ENCODE data around the gene ARHGAP15. TPM values are rescaled to one million over a fixed set of nuclear protein-coding genes. Genes with fewer than 3 reads are reported as not detected.
A peak's percentile ranks its signal among the peaks of the same experiment; 100 is the strongest.

Gene ARHGAP15
- total and polyA plus RNA-seq, 3 experiments from 2014 or later: 41.3 to 328 (median 41.4) TPM

GRCh38 chr2:143553261-143553660 lies 424.0 kb downstream of the ARHGAP15 start:
- Histone ChIP-seq H3K9me3 (ENCODE audit: low read length) (no peaks in the 10 kb centered on the region), H3K4me1 (ENCODE audit: insufficient read depth, low read length) (no peaks in the 10 kb centered on the region), H3K27me3 (ENCODE audit: insufficient read depth, low read length, poor library complexity, severe bottlenecking) (no peaks in the 10 kb centered on the region), H3K36me3 (ENCODE audit: insufficient read depth, low read length) (peaks cover 16% of the 10 kb centered on the region), H3K4me3 (ENCODE audit: low read length) (no peak overlapping the region), H3K27ac (ENCODE audit: low read depth, low read length) (no peak overlapping the region)
- peaks cover 16 to 55% (median 18%) of the 10 kb centered on the region in 3 donors for H3K36me3 Mint-ChIP-seq
- DNase-seq: no peak
- H3K4me3 Mint-ChIP-seq: no peak overlapping the region
- H3K27ac Mint-ChIP-seq: peak overlapping the region in 2 of 8 donors; percentile 26 to 66
- ChIA-PET CTCF (no interaction called here), POLR2A (no interaction called here)
- H3K9me3 Mint-ChIP-seq: no peaks in the 10 kb centered on the region
- H3K4me1 Mint-ChIP-seq: peaks cover 9 to 28% (median 21%) of the 10 kb centered on the region in 3 donors
- no peaks in the 10 kb centered on the region for H3K27me3 Mint-ChIP-seq

- no peaks in the 10 kb centered on the region for H3K9me3 ChIP-seq (ENCODE audit: low read length)
- no peaks in the 10 kb centered on the region for H3K27me3 ChIP-seq (ENCODE audit: insufficient read depth, low read length, poor library complexity, severe bottlenecking)
- ChIA-PET CTCF (no interaction called here), POLR2A (no interaction called here)
- Mint-ChIP-seq H3K27ac (peak overlapping the region in 2 of 8 donors; percentile 11 to 40), H3K36me3 (peaks cover 24 to 75% (median 27%) of the 10 kb centered on the region in 3 donors), H3K27me3 (no peaks in the 10 kb centered on the region), H3K4me1 (peaks cover 12 to 36% (median 14%) of the 10 kb centered on the region in 3 donors), H3K9me3 (no peaks in the 10 kb centered on the region), H3K4me3 (no peak overlapping the region)
- no peak overlapping the region for H3K27ac ChIP-seq (ENCODE audit: low read depth, low read length)
- H3K36me3 ChIP-seq (ENCODE audit: insufficient read depth, low read length): peaks cover 23% of the 10 kb centered on the region
- H3K4me1 ChIP-seq (ENCODE audit: insufficient read depth, low read length): no peaks in the 10 kb centered on the region
- no peak for DNase-seq
- no peak overlapping the region for H3K4me3 ChIP-seq (ENCODE audit: low read length)
Observed at GRCh38 chr2:143558665-143559064, 429.4 kb downstream of the ARHGAP15 start.

GRCh38 chr2:143559147-143559546 lies 429.9 kb downstream of the ARHGAP15 start:
- H3K9me3 Mint-ChIP-seq: no peaks in the 10 kb centered on the region
- no peak for DNase-seq
- H3K27ac Mint-ChIP-seq: peak overlapping the region in 2 of 8 donors; percentile 40 to 71
- Histone ChIP-seq H3K27ac (ENCODE audit: low read depth, low read length) (no peak overlapping the region), H3K9me3 (ENCODE audit: low read length) (no peaks in the 10 kb centered on the region), H3K27me3 (ENCODE audit: insufficient read depth, low read length, poor library complexity, severe bottlenecking) (no peaks in the 10 kb centered on the region), H3K4me3 (ENCODE audit: low read length) (no peak overlapping the region), H3K36me3 (ENCODE audit: insufficient read depth, low read length) (peaks cover 23% of the 10 kb centered on the region), H3K4me1 (ENCODE audit: insufficient read depth, low read length) (no peaks in the 10 kb centered on the region)
- peaks cover 28 to 78% (median 30%) of the 10 kb centered on the region in 3 donors for H3K36me3 Mint-ChIP-seq
- no peak overlapping the region for H3K4me3 Mint-ChIP-seq
- POLR2A ChIA-PET: no interaction called here
- no peaks in the 10 kb centered on the region for H3K27me3 Mint-ChIP-seq
- CTCF ChIA-PET: no interaction called here
- H3K4me1 Mint-ChIP-seq: peaks cover 12 to 36% (median 17%) of the 10 kb centered on the region in 3 donors

GRCh38 chr2:143560724-143561123 lies 431.5 kb downstream of the ARHGAP15 start:
- no peaks in the 10 kb centered on the region for H3K9me3 Mint-ChIP-seq
- H3K4me1 Mint-ChIP-seq: peaks cover 12 to 36% (median 17%) of the 10 kb centered on the region in 3 donors
- H3K36me3 Mint-ChIP-seq: peaks cover 32 to 83% (median 33%) of the 10 kb centered on the region in 3 donors
- H3K4me1 ChIP-seq (ENCODE audit: insufficient read depth, low read length): no peaks in the 10 kb centered on the region
- no peaks in the 10 kb centered on the region for H3K27me3 Mint-ChIP-seq
- H3K36me3 ChIP-seq (ENCODE audit: insufficient read depth, low read length): peaks cover 23% of the 10 kb centered on the region
- H3K4me3 ChIP-seq (ENCODE audit: low read length): no peak overlapping the region
- no peak overlapping the region for H3K27ac ChIP-seq (ENCODE audit: low read depth, low read length)
- no peak for DNase-seq
- no peak overlapping the region for H3K27ac Mint-ChIP-seq
- ChIA-PET CTCF (interaction anchor here (0.7 kb wide), 2 partner anchors 12 to 16 kb away, joined by 3 read pairs; no protein-coding TSS in a partner anchor), POLR2A (no interaction called here)
- H3K4me3 Mint-ChIP-seq: no peak overlapping the region
- H3K9me3 ChIP-seq (ENCODE audit: low read length): no peaks in the 10 kb centered on the region
- no peaks in the 10 kb centered on the region for H3K27me3 ChIP-seq (ENCODE audit: insufficient read depth, low read length, poor library complexity, severe bottlenecking)

- Histone ChIP-seq H3K4me1 (ENCODE audit: insufficient read depth, low read length) (no peaks in the 10 kb centered on the region), H3K4me3 (ENCODE audit: low read length) (no peak overlapping the region), H3K27ac (ENCODE audit: low read depth, low read length) (no peak overlapping the region), H3K36me3 (ENCODE audit: insufficient read depth, low read length) (peaks cover 5% of the 10 kb centered on the region), H3K27me3 (ENCODE audit: insufficient read depth, low read length, poor library complexity, severe bottlenecking) (no peaks in the 10 kb centered on the region), H3K9me3 (ENCODE audit: low read length) (no peaks in the 10 kb centered on the region)
- no peak for DNase-seq
- Mint-ChIP-seq H3K36me3 (peaks cover 35 to 79% (median 41%) of the 10 kb centered on the region in 3 donors), H3K4me1 (peaks cover 5 to 22% (median 13%) of the 10 kb centered on the region in 3 donors), H3K9me3 (peaks cover 0 to 5% (median 0%) of the 10 kb centered on the region in 5 donors), H3K27me3 (no peaks in the 10 kb centered on the region), H3K4me3 (no peak overlapping the region), H3K27ac (no peak overlapping the region)
- ChIA-PET POLR2A (no interaction called here), CTCF (no interaction called here)
Observed at GRCh38 chr2:143564419-143564818, 435.2 kb downstream of the ARHGAP15 start.

GRCh38 chr2:143571747-143572146 lies 442.5 kb downstream of the ARHGAP15 start:
- Histone ChIP-seq H3K9me3 (ENCODE audit: low read length) (no peaks in the 10 kb centered on the region), H3K4me1 (ENCODE audit: insufficient read depth, low read length) (no peaks in the 10 kb centered on the region), H3K27ac (ENCODE audit: low read depth, low read length) (no peak overlapping the region), H3K36me3 (ENCODE audit: insufficient read depth, low read length) (no peaks in the 10 kb centered on the region), H3K4me3 (ENCODE audit: low read length) (no peak overlapping the region), H3K27me3 (ENCODE audit: insufficient read depth, low read length, poor library complexity, severe bottlenecking) (no peaks in the 10 kb centered on the region)
- ChIA-PET CTCF (no interaction called here), POLR2A (no interaction called here)
- peaks cover 17 to 56% (median 33%) of the 10 kb centered on the region in 3 donors for H3K36me3 Mint-ChIP-seq
- H3K27ac Mint-ChIP-seq: peak overlapping the region in 4 of 8 donors; percentile 3 to 72 (median 52)
- DNase-seq: no peak
- H3K9me3 Mint-ChIP-seq: peaks cover 0 to 2% (median 0%) of the 10 kb centered on the region in 5 donors
- peaks cover 25 to 49% (median 41%) of the 10 kb centered on the region in 3 donors for H3K4me1 Mint-ChIP-seq
- no peaks in the 10 kb centered on the region for H3K27me3 Mint-ChIP-seq
- no peak overlapping the region for H3K4me3 Mint-ChIP-seq

- POLR2A ChIA-PET: no interaction called here
- CTCF ChIA-PET: interaction anchor here (0.6 kb wide), 1 partner anchor 12 kb away, joined by 3 read pairs; no protein-coding TSS in a partner anchor
- no peak for DNase-seq
- H3K27me3 ChIP-seq (ENCODE audit: insufficient read depth, low read length, poor library complexity, severe bottlenecking): no peaks in the 10 kb centered on the region
- H3K4me3 ChIP-seq (ENCODE audit: low read length): no peak overlapping the region
- Mint-ChIP-seq H3K36me3 (peaks cover 12 to 54% (median 29%) of the 10 kb centered on the region in 3 donors), H3K9me3 (peaks cover 0 to 2% (median 0%) of the 10 kb centered on the region in 5 donors), H3K27me3 (no peaks in the 10 kb centered on the region), H3K27ac (peak overlapping the region in 3 of 8 donors; percentile 2 to 72 (median 64)), H3K4me1 (peaks cover 29 to 52% (median 43%) of the 10 kb centered on the region in 3 donors), H3K4me3 (no peak overlapping the region)
- H3K27ac ChIP-seq (ENCODE audit: low read depth, low read length): no peak overlapping the region
- no peaks in the 10 kb centered on the region for H3K4me1 ChIP-seq (ENCODE audit: insufficient read depth, low read length)
- no peaks in the 10 kb centered on the region for H3K36me3 ChIP-seq (ENCODE audit: insufficient read depth, low read length)
- no peaks in the 10 kb centered on the region for H3K9me3 ChIP-seq (ENCODE audit: low read length)
Observed at GRCh38 chr2:143572421-143572820, 443.2 kb downstream of the ARHGAP15 start.

GRCh38 chr2:143574069-143574468 lies 444.9 kb downstream of the ARHGAP15 start:
- Histone ChIP-seq H3K27me3 (ENCODE audit: insufficient read depth, low read length, poor library complexity, severe bottlenecking) (no peaks in the 10 kb centered on the region), H3K27ac (ENCODE audit: low read depth, low read length) (no peak overlapping the region), H3K4me3 (ENCODE audit: low read length) (no peak overlapping the region), H3K36me3 (ENCODE audit: insufficient read depth, low read length) (no peaks in the 10 kb centered on the region), H3K9me3 (ENCODE audit: low read length) (no peaks in the 10 kb centered on the region), H3K4me1 (ENCODE audit: insufficient read depth, low read length) (no peaks in the 10 kb centered on the region)
- ChIA-PET POLR2A (no interaction called here), CTCF (no interaction called here)
- DNase-seq: no peak
- Mint-ChIP-seq H3K27me3 (no peaks in the 10 kb centered on the region), H3K9me3 (no peaks in the 10 kb centered on the region), H3K4me1 (peaks cover 35 to 60% (median 52%) of the 10 kb centered on the region in 3 donors), H3K4me3 (no peak overlapping the region), H3K36me3 (peaks cover 0 to 41% (median 21%) of the 10 kb centered on the region in 3 donors), H3K27ac (no peak overlapping the region)

Data from CD8-positive, alpha-beta memory T cell (primary cell).